Suprapubic skin (tissue), 3 donors: Measurements from ENCODE around the gene CNRIP1.

ENCODE experiments used
- CTCF ChIP-seq, 2 donors: fragments of 200-600 bp in 1 of 2; fragments of 450-650 bp in 1 of 2; sonication (generic) in 1 of 2; IDR thresholded peaks; one replicate each; pipeline ENCODE4 v1.5.1; 2016 to 2019; ENCODE audit warnings: antibody characterized with exemption in 2 of 2, mild to moderate bottlenecking in 1 of 2, moderate library complexity in 1 of 2
- EP300 ChIP-seq: sonication (generic); formaldehyde crosslinking; IDR thresholded peaks from one replicate; pipeline ENCODE4 v1.6.1; 2017; ENCODE audit warnings: antibody characterized with exemption
- POLR2A ChIP-seq, 2 donors: fragments of 450-650 bp; IDR thresholded peaks; one replicate each; pipeline ENCODE4 v1.6.1; 2017; ENCODE audit warnings: antibody characterized with exemption in 2 of 2, mild to moderate bottlenecking in 2 of 2, moderate library complexity in 2 of 2

- TF ChIP-seq EP300 = no peak
- TF ChIP-seq POLR2A (IDR thresholded peaks at IDR 0.05) = no peak
- no peak for TF ChIP-seq CTCF (IDR thresholded peaks at IDR 0.05)
Observed at GRCh38 chr2:68316111-68316510, 3.6 kb downstream of the CNRIP1 start.
